ENCODE data around the gene PDCD6IP.

The PDCD6IP gene

GRCh38 chr3:33911525-33912322 is 113.3 kb downstream of the PDCD6IP start:
- DNase-seq (ENCODE audit: low spot score in 2 of 2) (no peak), ATAC-seq (replicated peaks; ENCODE audit: extremely low read depth, poor library complexity, severe bottlenecking) (no peak)
- no peak overlapping the region for H3K27ac Mint-ChIP-seq (ENCODE audit: low read depth)
- H3K4me1 Mint-ChIP-seq: peaks cover 6% of the 10 kb centered on the region
- H3K27me3 Mint-ChIP-seq: no peaks in the 10 kb centered on the region
- no peaks in the 10 kb centered on the region for H3K36me3 Mint-ChIP-seq (ENCODE audit: insufficient read depth)
- no peak overlapping the region for H3K4me3 Mint-ChIP-seq
- no peaks in the 10 kb centered on the region for H3K9me3 Mint-ChIP-seq

- no peak for DNase-seq (ENCODE audit: low spot score in 2 of 2)
- Mint-ChIP-seq H3K4me3 (no peak overlapping the region), H3K27me3 (no peaks in the 10 kb centered on the region), H3K9me3 (no peaks in the 10 kb centered on the region), H3K4me1 (peaks cover 12% of the 10 kb centered on the region), H3K27ac (ENCODE audit: low read depth) (no peak overlapping the region), H3K36me3 (ENCODE audit: insufficient read depth) (no peaks in the 10 kb centered on the region)
- ATAC-seq (replicated peaks; ENCODE audit: extremely low read depth, poor library complexity, severe bottlenecking): no peak
These were observed 115.8 kb downstream of the PDCD6IP start for GRCh38 chr3:33914212-33914611.

GRCh38 chr3:33914731-33915379 is 116.4 kb downstream of the PDCD6IP start:
- Mint-ChIP-seq H3K27me3 (no peaks in the 10 kb centered on the region), H3K4me1 (peaks cover 12% of the 10 kb centered on the region), H3K27ac (ENCODE audit: low read depth) (no peak overlapping the region), H3K36me3 (ENCODE audit: insufficient read depth) (no peaks in the 10 kb centered on the region), H3K9me3 (no peaks in the 10 kb centered on the region), H3K4me3 (no peak overlapping the region)
- no peak for ATAC-seq (replicated peaks; ENCODE audit: extremely low read depth, poor library complexity, severe bottlenecking)
- DNase-seq (ENCODE audit: low spot score in 2 of 2): no peak

DNA sequence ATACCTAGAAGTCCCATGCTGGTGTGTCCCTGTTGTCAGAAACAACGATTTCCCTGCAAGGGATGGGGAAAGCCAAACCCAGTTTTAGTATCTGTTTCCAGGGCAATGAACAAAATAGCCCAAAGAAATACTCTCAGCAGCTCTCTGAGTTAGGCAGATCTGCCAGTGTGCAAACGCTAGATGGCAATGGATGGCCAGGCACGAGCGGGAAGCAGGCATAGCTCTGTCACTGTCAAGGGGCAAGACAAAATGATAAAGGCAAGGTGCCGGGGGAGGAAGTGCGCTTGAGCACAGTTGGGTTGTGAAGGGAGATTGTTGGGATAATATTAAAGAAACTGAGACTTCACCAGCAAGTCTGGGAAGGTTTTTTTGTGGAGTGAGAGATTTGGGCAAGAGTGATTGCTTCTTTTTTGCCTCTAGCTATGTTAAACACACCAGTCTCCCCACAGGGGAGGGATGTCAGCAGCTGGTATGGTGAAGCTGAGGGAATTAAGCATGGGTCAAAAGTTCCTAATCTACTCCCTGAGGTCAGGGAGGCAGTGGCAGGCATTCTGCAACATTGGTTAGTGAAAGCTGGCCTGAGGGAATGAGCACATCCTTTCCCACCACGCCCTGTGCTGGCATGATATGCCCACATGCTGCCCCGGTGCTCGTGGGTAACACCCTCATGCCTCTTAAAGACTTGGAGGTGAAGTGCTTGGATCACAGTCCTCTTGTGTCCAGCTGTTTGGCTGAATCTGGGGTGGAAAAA is 117.5 kb downstream of the PDCD6IP start:
- no peaks in the 10 kb centered on the region for H3K27me3 Mint-ChIP-seq
- ATAC-seq (replicated peaks; ENCODE audit: extremely low read depth, poor library complexity, severe bottlenecking) (no peak), DNase-seq (ENCODE audit: low spot score in 2 of 2) (no peak)
- H3K27ac Mint-ChIP-seq (ENCODE audit: low read depth): no peak overlapping the region
- peaks cover 12% of the 10 kb centered on the region for H3K4me1 Mint-ChIP-seq
- no peaks in the 10 kb centered on the region for H3K36me3 Mint-ChIP-seq (ENCODE audit: insufficient read depth)
- H3K9me3 Mint-ChIP-seq: no peaks in the 10 kb centered on the region
- H3K4me3 Mint-ChIP-seq: no peak overlapping the region

DNA sequence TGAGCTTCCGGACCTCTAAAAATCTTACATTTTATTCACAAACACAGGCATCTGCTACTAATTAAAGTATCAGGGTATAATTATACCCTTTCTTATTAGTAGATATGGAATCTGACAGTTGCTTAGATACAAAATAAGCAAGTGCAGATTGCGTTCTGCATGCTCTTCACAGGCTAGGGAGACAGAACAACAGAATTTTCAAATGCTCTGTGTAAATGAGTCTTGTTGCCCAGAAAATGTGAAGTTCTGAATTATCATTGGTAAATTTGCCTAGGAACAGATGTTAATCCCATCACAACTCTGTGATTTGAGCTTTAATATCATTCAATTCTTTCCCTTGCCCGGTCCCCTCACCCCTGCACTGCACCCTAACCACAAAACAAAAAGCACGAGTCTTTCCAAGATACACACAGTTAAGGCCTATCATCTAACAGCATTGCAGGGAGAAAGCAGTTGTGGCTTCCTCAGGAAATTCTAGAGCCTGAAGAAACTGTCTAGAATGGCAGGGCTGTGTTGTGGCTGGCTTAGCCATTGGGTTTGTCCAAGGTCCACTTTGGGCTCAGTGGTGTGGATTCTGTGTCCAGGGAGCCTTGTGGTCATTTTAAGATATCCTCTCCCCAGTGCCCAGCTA is 119.8 kb downstream of the PDCD6IP start:
- no peaks in the 10 kb centered on the region for H3K9me3 Mint-ChIP-seq
- DNase-seq (ENCODE audit: low spot score in 2 of 2) (no peak), ATAC-seq (replicated peaks; ENCODE audit: extremely low read depth, poor library complexity, severe bottlenecking) (no peak)
- H3K4me1 Mint-ChIP-seq: peaks cover 12% of the 10 kb centered on the region
- no peaks in the 10 kb centered on the region for H3K36me3 Mint-ChIP-seq (ENCODE audit: insufficient read depth)
- H3K27me3 Mint-ChIP-seq: no peaks in the 10 kb centered on the region
- no peak overlapping the region for H3K27ac Mint-ChIP-seq (ENCODE audit: low read depth)
- no peak overlapping the region for H3K4me3 Mint-ChIP-seq

Data from central memory CD8-positive, alpha-beta T cell (primary cell).